HG03571 (cell line): ENCODE data around the gene AIFM1.
A peak's percentile ranks its signal among the peaks of the same experiment; 100 is the strongest.

Experiments used
- ATAC-seq: cut with Tn5 transposase; IDR thresholded peaks from one replicate; pipeline ENCODE4 v1.9.1; 2021; ENCODE audit not compliant: unreplicated experiment

AIFM1 gene

DNA sequence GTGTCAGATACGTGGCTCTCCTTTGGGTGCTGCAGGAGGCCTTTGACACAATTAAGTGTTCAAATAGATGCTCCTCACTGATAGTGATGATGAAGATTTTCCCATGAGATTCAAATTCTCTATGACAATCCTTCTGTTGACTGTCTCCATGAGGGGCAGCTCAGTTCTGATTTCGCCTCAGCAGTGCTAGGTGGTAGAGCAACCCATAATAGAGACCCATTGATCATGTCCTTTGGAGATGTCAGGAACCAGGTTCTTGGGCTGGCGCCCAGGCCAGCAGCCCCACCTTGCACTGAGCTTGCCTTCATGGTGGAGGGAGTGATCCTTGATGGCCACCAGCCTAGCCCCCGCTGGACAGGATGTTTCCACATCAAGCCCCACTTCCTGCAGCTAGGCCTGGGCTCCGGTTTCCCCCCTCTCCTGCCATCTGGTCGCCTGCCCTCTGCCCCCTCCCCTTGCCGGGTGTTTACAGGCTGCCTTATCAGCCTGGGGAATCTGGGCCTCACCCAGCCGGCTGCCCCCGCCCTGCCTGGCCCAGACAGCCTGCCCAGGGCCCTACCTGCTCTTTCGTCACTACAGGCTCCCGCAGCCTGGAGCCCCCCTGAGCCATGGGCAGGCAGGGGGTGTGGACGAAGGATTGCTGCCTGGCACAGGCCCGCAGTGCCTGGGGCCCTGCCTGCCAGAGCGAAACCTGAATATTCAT lies 68.0 kb downstream of the AIFM1 start:
- no peak for ATAC-seq

DNA sequence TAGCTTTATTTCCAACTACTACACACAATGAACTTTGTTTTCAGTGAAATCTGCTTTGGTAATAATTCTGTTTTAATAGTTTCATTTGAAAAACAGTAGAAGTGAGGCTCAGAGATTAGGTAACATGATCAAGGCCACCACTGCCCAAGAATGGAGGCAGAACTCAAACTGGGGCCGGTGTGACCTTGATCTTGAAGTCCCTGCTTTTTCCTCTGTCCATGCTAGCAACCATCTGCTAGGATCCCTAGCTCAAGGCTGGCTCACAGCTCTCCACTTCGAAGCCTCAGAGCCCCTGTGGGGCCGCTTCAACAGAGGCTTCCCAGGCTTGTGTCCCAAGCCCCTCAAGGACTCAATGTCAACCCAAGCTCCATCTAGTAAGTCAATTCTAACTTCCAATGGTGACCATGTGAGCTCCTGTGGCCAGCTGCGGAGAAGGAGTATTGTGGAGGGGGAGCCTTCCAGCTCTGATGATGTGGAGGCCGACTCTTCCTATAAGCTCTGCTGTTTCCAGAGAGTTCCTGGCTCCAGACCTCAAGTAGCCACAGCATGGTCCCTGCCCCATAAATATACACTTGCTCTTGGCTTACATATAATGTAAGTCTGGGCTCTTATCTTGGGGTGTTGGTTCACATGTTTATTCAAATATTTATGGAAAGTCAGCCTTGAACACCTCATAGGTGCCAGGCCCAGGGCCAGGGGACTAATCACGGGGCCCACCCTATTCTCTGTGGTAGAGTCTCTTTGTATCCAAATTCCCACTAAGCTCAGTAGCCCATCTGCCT lies 70.2 kb downstream of the AIFM1 start:
- ATAC-seq, result no peak

DNA sequence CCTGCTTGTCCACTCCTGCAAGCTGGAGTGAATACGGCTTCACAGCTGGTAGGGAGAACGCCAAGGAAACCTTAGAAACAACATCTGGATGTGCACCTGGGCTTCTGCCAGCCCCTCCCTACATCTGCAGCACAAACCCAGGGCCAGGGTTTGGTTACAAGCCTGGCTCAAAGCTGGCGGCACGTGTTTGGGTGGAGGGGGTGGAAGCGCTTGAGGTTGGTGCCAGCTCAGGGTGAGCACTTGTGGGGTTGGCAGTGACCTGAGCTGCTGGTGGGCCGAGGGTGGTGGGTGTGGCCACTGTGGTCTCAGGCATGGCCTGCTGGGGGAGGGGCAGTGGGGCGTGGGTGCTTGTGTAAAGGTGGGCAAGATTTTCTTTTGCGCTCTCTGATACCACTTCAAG lies 70.9 kb downstream of the AIFM1 start:
- ATAC-seq, result no peak

DNA sequence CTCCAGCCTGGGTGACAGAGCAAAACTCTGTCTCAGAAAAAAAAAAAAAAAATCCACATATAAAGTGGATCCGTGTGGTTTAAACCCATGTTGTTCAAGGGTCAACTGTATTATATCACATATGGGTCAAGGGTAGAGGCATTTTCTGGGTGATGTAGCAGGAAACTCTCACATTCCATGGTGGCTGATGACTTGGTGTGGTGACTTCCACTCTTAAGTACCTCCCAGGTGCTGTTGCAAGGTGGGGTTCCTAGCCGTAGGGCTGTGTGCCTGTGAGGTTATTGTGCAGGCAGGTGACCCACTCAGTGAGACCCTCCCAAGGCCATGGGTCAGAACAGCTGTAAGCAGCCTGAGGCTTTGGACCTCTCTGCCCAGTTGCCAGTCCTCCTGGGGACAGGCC lies 72.4 kb downstream of the AIFM1 start:
- no peak for ATAC-seq

DNA sequence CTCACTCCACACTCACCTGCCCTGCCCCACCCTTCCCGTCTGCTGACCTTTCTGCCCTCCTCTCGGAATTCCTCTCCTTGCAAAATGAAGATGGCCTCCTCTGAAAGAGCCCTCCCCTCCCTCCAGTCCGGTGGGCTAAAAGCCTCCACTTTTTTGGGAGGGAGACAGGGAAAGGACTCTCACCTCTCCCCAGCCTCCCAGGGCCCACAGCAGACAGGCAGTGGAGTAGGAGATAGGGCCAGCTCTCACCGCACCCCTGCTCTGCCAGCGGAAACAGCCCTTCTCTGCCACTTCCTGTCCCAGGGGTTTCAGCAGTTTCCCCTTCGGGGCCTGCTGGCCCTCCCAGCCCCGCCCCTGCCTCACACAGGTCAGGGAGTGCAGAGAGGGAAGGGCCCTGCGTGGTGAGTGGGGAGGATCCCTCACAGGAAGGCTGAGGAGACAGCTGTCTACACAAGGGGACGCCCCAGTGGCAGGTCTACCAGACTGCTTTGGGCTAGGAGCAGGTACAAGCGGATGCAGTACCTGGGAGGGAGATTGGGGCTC lies 73.6 kb downstream of the AIFM1 start:
- ATAC-seq, result peak; percentile 97

DNA sequence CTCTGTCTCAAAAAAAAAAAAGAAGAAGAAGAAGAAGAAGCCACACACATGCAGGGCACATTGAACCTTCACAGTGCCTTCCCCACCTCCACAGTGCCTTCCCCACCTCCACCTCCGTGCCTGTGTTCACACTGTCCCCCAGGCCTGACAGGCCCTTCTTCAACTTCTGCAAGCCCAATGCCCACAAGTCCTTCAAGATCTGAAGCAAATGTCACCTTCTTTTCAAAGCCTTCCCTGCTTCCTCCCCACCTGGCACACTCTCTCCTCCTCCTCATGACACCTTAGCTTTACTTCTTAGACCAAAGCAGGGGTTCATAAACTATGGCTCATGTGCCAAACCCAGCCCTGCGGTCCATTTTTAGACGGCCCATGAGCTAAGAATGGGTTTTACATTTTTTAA lies 75.3 kb downstream of the AIFM1 start:
- no peak for ATAC-seq

DNA sequence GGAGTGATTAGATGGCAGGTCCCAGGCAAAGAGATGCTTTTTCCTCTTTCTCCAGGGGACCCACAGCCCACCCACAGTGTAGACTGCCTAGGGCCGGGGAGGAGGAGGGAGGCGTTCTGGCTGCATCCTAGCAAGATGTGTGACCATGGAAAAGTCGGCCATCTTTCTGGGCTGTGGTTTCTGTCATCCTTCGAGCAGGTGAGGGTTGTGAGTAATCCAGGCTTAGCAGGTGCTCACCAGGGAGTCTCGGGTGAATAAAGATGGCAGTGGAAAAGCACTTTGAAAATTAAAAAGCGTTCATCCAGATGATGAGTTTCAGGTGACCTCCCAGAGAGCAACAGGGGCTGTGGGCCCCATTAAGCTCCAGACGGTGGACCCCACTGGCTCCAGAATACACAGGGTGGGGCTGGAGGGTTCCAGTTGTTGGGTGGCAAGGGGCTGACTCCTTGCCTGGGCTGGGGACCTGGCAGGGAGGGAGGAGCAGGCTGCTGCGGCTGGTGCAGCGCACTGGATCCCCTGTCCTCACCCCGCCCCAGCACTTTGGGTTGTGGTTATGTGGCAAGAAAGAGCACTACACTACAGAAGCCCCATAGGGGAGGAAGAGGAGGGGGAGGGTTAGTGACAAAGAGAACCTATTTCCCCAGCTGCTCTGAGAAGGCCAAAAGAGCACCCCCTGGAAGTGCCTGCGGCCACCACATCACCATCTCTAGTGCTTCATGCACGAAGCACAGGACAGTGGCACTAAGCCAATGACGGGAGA lies 79.0 kb downstream of the AIFM1 start:
- peak; percentile 41 for ATAC-seq

DNA sequence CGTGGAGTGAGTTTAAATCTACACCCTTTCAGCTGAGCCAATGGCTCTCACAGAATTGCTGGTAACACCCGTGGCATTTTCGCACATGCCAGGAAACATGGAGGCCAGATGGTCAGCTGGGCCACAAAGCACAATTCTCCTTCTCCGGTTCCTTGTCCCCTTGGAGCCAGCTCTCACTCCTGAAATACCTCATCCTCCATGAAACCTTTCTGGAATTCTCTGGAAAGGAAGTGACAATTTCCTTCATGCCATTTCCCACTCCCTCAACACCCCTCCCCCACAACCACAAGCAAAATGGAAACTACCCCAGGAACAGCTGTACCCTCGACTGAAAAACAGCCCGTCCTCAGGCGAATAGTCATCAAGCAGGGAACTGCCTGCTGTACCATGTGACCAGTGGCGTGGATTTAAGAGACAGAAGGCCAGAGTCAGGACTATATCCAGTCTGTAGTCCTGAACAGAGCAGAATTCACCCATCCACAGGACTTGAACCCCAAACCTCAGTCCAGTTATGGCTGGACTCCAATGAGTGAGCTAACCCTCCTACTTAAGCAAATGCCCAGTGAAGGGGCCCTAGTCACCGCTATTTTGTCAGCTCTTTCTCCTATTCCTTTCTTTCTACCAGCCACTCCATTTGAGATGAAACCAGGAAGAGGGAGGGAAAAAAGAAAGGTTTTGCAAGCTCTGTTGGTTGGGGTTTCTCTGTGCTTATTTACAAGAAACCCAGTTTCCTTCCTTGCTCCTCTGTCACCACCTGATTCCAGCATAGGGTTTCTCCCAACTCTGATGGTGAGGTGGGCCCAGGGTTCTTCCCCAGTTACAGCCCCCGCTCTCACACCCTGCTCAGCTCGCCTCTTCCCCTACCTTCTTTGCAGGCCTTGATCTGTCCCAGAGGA lies 79.8 kb downstream of the AIFM1 start:
- no peak for ATAC-seq

DNA sequence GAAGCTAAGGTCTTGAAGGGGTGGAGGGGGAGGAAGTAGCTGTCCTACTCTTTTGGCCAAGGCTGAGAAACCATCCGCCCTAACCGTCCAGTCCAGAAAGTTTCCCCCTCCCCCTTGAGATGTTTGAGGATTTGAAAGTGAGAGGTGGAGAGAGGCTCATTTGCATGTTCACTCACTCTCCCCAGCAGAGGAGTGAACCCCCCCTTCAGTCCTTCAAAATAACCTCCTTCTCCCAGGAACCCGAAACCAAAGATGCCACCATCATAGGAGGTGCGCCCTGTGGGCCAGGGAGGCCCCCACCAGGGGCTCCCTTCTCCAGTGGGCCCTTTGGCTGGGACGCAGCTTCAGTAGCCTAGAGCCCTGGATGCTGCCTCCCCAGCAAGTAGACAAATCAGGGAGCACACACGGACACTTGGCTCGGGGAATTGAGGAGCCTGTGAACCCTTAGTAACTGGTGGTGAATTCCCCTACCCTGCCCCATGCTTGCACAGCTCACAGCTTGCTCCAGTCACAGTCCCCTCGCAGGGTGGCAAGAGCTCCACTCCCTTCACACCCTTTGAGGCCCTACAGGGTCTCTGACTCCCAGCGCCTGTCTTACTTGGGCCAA lies 80.9 kb downstream of the AIFM1 start:
- ATAC-seq, result peak; percentile 43

DNA sequence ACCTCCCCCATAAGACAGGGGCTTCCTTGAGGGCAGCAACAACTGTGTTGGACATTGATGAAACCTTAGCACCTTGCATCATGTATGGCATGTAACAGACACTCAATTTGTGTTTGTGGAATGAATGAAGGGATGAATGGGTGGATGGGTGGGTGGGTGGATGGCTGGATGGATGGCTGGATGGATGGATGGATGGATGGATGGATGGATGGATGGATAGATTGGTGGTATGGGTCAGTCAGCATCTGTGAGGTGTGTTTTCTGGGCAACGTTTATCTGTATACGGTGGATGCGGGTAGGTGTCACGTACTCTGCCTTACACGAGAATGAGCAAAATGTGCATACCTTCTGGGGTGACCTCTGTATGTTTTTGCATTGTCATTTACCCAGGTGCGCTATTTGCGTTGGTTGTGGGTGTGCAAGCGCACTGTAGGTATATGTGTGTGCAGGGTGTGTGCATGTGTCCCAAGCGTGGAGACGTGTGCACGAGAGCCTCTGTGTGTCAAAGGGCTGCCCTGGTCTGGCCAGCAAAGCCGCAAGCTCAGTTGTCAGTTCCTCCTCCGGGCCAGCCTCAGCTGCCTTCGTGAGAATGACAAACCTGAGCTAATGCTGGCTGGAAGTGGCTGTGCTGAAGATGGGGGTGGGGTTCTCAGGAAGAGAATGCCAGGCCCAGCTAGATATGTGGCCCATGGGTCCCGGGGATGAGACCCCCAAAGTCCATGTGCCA lies 81.8 kb downstream of the AIFM1 start:
- peak; percentile 24 for ATAC-seq

DNA sequence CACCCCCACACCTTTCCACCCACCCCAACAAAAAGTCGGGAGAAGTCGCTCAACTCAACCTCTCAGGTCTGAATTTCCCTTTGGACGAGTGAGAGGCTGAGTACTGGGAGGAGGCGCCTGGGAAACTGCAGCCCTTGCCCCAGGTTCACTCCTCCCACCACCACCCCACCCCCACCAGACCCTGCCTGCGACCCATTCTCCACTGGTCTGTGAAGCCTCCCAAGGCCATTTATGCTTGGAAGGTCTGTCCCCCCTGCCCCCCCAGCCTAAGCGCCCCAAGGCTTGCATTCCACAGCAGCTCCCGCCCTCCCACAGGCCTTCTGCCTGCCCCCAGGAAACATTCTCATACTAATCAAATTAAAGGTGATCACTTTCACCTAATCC lies 82.5 kb downstream of the AIFM1 start:
- ATAC-seq, result no peak

DNA sequence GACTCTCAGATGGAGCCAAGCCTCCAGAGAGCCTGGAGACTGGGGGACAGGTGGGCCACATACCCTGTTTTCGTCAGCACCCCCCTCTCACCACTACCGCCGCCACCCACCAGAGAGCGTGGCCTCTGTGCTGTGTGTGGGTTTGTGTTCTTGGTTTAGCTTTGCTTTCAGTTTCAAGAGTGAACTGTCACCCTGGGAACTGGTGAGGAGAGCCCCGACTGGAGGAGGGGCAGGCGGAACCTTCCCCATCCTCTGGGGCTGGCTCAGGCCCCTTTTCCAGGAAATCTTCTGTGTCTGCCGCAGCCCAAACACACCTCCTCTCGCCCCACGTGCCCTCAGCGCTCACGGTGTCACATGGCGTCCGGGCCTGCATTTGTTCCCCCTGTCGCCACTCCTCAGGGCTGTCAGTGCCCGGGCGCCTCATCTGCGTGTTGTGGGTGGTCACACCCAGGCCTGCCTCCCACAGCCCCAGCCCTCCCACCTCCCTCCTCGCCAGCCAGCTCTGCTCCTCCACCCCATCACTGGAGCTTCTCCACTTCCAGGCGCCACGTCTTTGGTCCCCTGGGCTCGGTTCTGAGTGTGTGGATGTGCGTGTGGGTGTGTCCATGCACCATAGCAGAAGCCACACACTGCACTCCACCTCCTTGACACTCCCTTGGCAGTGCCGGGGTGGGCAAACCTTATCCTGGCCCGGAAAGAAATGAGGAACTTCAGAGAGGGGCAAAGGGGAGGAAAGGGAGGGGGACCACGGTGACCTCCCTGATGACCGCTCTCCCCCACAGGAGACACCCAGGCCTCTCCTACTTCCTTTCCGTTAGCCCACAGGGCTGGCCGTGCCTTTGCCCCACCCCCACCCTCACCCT lies 83.2 kb downstream of the AIFM1 start:
- peak; percentile 46 for ATAC-seq

DNA sequence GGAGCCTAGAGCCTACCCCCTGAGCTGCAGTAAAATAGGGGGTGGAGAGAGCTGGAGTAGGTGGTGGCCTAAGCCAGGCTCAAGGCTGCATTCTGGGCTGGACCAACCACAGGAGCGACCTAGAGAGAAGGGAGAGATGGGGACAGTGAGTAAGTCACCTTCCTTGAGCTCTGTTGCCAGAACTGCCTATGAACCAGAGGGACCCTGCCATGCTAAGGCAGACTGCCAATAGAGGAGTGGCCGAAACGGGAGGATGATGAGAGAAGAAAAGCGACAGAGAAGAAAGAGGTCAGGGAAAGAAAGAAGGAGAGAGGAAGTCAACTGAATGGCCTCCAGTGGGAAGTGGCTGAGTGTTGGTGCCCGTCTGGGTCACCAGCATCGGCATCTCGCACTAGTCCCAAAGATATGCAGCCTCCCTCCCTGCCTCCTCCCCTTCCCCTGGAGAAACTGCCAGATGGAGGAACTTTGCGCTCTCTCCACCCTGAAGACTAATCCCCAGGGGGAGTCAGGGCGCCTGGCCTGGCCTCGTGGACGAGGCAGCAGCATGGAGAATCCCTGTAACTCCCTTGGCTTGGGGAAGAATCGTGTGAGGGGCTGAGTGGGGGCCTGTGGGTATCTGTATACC lies 84.1 kb downstream of the AIFM1 start:
- ATAC-seq, result no peak

DNA sequence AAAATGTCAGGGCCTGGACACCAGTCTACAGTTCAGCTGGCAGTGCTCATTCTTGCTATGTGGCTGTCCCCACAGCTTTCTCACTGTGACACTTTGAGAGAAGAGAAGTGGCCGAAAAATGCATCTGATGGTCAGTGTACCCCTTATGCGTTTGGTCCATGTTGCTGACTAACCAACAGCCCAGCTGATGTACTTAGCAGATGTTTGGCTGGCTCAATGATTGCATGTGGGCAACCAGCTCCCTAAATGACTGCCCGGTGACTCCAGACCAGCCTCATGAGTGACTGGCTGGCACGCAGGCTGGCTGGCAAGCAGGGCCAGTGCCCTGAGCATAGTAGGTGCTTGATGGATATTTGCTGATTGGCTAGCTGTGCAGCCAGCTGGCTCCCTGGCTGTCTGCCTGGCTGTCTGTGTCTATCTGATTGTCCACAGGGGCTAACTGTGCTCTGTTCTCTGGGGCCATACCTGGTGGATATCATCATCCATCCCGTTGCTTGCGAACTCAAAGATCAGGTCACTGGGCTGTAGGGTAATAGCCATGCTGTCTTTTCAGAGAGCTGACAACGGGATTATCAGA lies 84.8 kb downstream of the AIFM1 start:
- ATAC-seq, result no peak

DNA sequence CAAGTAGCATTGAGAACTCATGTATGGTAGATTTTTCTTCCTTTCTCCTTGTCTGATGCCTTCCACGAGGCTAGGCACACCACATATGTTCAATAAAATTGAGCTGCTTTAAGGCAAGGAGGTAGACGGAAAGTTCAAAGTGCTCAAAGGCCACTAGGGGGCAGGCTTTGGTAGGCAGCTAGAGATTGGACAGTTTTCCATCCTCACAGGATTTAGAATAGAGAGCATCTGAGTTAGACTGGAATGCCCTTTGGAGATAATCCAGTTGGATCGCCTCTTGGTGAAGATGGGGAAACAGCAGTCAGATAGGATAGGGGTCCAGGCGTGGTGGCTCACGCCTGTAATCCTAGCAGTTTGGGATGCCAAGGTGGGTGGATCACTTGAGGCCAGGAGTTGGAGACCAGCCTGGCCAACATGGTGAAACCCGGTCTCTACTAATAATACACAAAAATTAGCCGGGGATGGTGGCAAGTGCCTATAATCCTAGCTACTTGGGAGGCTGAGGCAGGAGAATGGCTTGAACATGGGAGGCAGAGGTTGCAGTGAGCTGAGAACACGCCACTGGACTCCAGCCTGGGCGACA lies 85.7 kb downstream of the AIFM1 start:
- no peak for ATAC-seq
